Hematopoietic multipotent progenitor cell treated with erythropoietin and hydrocortisone succinate and interleukin-3 and kit ligand, for 8 days (in vitro differentiated cells): ENCODE measurements around the gene SLC4A5.
"Not testable (repeated sequence)": the region's sequence is repeated elsewhere in the genome, so short reads cannot be mapped to it uniquely, and the experiment has no call there.

Experiments used
- DNase-seq: peaks from one replicate; pipeline ENCODE4 v3.0.0-alpha.2; 2015

Gene SLC4A5

GRCh38 chr2:74194799-74195198 lies 148.4 kb downstream of the SLC4A5 start:
- no peak for DNase-seq

- no peak for DNase-seq
Observed at GRCh38 chr2:74191596-74192380, 151.4 kb downstream of the SLC4A5 start.

GRCh38 chr2:74188696-74189095 lies 154.5 kb downstream of the SLC4A5 start:
- no peak for DNase-seq

GRCh38 chr2:74188018-74188601 lies 155.1 kb downstream of the SLC4A5 start:
- no peak for DNase-seq

GRCh38 chr2:74186706-74187105 lies 156.5 kb downstream of the SLC4A5 start:
- not testable (repeated sequence) for DNase-seq

- peak; percentile 98 for DNase-seq
Observed at GRCh38 chr2:74186038-74186437, 157.2 kb downstream of the SLC4A5 start.

GRCh38 chr2:74183878-74184277 lies 159.3 kb downstream of the SLC4A5 start:
- no peak for DNase-seq

GRCh38 chr2:74181739-74182138 lies 161.5 kb downstream of the SLC4A5 start:
- peak; percentile 80 for DNase-seq

- DNase-seq, result no peak
Observed at GRCh38 chr2:74179063-74179865, 164.0 kb downstream of the SLC4A5 start.

GRCh38 chr2:74178211-74179062 lies 164.8 kb downstream of the SLC4A5 start, which contains the start of gene MOB1A:
Gene MOB1A, minus strand, starts transcription at chr2:74178879. Its CDS starts 205 bp downstream, at chr2:74178674.
- DNase-seq, result peak; percentile 99

GRCh38 chr2:74177696-74178095 lies 165.5 kb downstream of the SLC4A5 start:
- no peak for DNase-seq

- DNase-seq, result no peak
Observed at GRCh38 chr2:74174909-74175308, 168.3 kb downstream of the SLC4A5 start.

- no peak for DNase-seq
Observed at GRCh38 chr2:74168739-74169138, 174.5 kb downstream of the SLC4A5 start.
